Esophagus squamous epithelium (tissue), 5 donors: Measurements from ENCODE around the gene CPS1. TPM values are rescaled to one million over a fixed set of nuclear protein-coding genes. Genes with fewer than 3 reads are reported as not detected.

Experiments
- DNase-seq: peaks from one replicate; lab custom pipeline; 2025; lab: John Stamatoyannopoulos, UW
- H3K27ac ChIP-seq, 4 donors: fragments of 200-600 bp; sonication (generic); one replicate each; pipeline ENCODE4 v1.5.1; 2016 to 2019; ENCODE audit warnings: mild to moderate bottlenecking in 1 of 4
- H3K27me3 ChIP-seq, 4 donors: fragments of 200-600 bp; sonication (generic); 1 replicate in 3 of 4; 2 replicates in 1 of 4; pipeline versions ENCODE4 v1.5.1 to v1.6.0; 2017 to 2021; ENCODE audit warnings: antibody characterized with exemption in 1 of 4
- H3K36me3 ChIP-seq, 3 donors: fragments of 200-600 bp; sonication (generic); one replicate each; pipeline ENCODE4 v1.5.1; 2016 to 2019
- H3K4me1 ChIP-seq, 3 donors: fragments of 200-600 bp; sonication (generic); one replicate each; pipeline ENCODE4 v1.5.1; 2017 to 2019
- H3K4me3 ChIP-seq, 4 donors: fragments of 200-600 bp; sonication (generic); 1 replicate in 3 of 4; 2 replicates in 1 of 4; pipeline ENCODE4 v1.5.1; 2016 to 2019; ENCODE audit warnings: mild to moderate bottlenecking in 2 of 4, moderate library complexity in 1 of 4
- H3K9me3 ChIP-seq, 3 donors: fragments of 200-600 bp; sonication (generic); one replicate each; pipeline ENCODE4 v1.5.1; 2016 to 2019
- POLR2A ChIP-seq, 4 donors: fragments of 450-650 bp; IDR thresholded peaks; one replicate each; pipeline ENCODE4 v1.6.1; 2017; ENCODE audit warnings: antibody characterized with exemption in 4 of 4, mild to moderate bottlenecking in 4 of 4, moderate library complexity in 3 of 4
- WGBS, 2 donors: methylation state at CpG; one replicate each; pipeline ENCODE4 v1.1.5; 2018; 5-methylcytosine and 5-hydroxymethylcytosine counted together
- intact Hi-C: fragments of 100-400 bp; cut with DNase I; formaldehyde crosslinking; loops from one replicate; pipeline ENCODE4 v1.15.0; 2022
- total RNA-seq, 4 donors: library from RNA; depleted of rRNA; stranded (reverse); fragments of >200 nt; gene quantifications; one replicate each; pipeline ENCODE4 v1.1.0, GENCODE V29; 2016
- TF ChIP-seq, protein P1 (sequence below), 6 experiments: fragments of 450-650 bp in 4 of 6; fragments of 200-600 bp in 2 of 6; sonication (generic) in 2 of 6; IDR thresholded peaks; one replicate each; pipeline ENCODE4 v1.5.1; 2016 to 2019; ENCODE audit warnings: antibody characterized with exemption in 6 of 6, mild to moderate bottlenecking in 4 of 6, moderate library complexity in 4 of 6
- donor health status: DM: yes; HTN: yes; CAD: no.

The CPS1 gene
- total RNA-seq, 4 donors from 2014 or later: 2.2 to 8.9 (median 4.3) TPM

DNA sequence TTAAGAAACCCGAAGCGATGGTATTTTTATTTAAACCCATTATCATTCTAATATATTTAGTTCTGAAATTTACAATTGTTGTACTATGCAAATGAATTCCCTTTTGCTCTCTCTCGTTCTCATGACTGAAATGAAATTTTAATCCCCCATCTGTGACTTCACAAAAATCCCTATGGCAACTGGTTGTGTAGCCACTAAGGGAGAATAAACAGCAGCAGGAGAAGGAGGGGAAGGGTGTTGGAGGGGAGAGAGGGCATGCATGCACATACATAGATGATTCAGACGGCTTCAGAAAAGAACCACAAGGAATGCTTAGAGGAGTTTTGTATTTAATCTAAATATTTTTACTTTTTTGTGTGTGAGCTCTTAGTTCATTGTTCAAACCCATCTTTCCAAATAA, 36.8 kb downstream of the CPS1 start:
- DNase-seq: no peak
- H3K4me3 ChIP-seq: no peak overlapping the region
- no peaks in the 10 kb centered on the region for H3K27me3 ChIP-seq
- H3K36me3 ChIP-seq: no peaks in the 10 kb centered on the region
- no peak overlapping the region for H3K27ac ChIP-seq
- no peaks in the 10 kb centered on the region for H3K9me3 ChIP-seq
- no peak for TF ChIP-seq POLR2A (IDR thresholded peaks at IDR 0.05)
- H3K4me1 ChIP-seq: no peaks in the 10 kb centered on the region
- intact Hi-C loops: no loop called here
- WGBS, 2 donors: 59 to 73% methylated on average over 4 of the region's 4 CpGs

DNA sequence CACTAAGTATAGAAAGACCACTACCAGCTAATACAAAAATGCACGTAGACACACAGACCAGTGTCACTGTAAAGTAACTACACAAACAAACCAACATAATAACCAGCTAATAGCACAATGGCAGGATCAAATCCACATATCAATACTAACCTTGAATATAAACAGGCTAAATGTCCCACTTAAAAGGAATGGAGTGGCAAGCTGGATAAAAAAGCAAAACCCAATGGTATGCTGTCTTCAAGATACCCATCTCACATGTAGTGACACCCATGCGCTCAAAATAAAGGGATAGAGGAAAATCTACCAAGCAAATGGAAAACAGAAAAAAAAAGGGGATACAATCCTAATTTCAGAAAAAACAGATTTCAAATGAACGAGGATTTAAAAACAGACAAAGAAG, 41.8 kb downstream of the CPS1 start:
- intact Hi-C loops: no loop called here
- H3K27ac ChIP-seq: no peak overlapping the region

DNA sequence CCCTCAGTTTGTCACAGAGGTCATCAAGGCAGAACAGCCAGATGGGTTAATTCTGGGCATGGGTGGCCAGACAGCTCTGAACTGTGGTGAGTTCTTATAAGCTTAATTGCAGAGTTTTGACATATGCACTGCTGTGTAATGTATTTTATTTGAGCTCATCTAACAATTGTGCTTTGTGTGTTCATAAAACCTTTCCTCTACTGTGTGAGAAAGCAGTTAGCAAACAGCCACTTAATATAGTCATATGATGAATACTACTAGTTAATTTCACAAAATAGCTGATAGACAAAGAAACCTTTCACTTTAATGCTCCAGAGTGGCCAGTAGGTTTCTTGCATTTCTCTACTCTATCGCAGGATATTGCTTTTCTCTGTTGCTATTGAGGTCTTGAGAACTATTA, 43.1 kb downstream of the CPS1 start:
- Histone ChIP-seq H3K4me3 (no peak overlapping the region), H3K27ac (no peak overlapping the region), H3K9me3 (no peaks in the 10 kb centered on the region), H3K36me3 (no peaks in the 10 kb centered on the region), H3K4me1 (no peaks in the 10 kb centered on the region), H3K27me3 (no peaks in the 10 kb centered on the region)
- no peak for DNase-seq
- intact Hi-C loops: no loop called here
- 56 to 83% methylated on average over 1 of the region's 1 CpG for WGBS, 2 donors
- TF ChIP-seq POLR2A (IDR thresholded peaks at IDR 0.05): no peak
- TF ChIP-seq, protein P1, sequence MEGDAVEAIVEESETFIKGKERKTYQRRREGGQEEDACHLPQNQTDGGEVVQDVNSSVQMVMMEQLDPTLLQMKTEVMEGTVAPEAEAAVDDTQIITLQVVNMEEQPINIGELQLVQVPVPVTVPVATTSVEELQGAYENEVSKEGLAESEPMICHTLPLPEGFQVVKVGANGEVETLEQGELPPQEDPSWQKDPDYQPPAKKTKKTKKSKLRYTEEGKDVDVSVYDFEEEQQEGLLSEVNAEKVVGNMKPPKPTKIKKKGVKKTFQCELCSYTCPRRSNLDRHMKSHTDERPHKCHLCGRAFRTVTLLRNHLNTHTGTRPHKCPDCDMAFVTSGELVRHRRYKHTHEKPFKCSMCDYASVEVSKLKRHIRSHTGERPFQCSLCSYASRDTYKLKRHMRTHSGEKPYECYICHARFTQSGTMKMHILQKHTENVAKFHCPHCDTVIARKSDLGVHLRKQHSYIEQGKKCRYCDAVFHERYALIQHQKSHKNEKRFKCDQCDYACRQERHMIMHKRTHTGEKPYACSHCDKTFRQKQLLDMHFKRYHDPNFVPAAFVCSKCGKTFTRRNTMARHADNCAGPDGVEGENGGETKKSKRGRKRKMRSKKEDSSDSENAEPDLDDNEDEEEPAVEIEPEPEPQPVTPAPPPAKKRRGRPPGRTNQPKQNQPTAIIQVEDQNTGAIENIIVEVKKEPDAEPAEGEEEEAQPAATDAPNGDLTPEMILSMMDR (IDR thresholded peaks at IDR 0.05): no peak

More for the DNA sequence above, 41.8 kb downstream of the CPS1 start:
- Histone ChIP-seq H3K27me3 (no peaks in the 10 kb centered on the region), H3K9me3 (no peaks in the 10 kb centered on the region), H3K4me1 (no peaks in the 10 kb centered on the region), H3K36me3 (no peaks in the 10 kb centered on the region), H3K4me3 (no peak overlapping the region)
- no peak for DNase-seq
- TF ChIP-seq POLR2A (IDR thresholded peaks at IDR 0.05): no peak
- TF ChIP-seq, protein P1 (IDR thresholded peaks at IDR 0.05): no peak
- WGBS, 2 donors: 88 to 92% methylated on average over 3 of the region's 3 CpGs

DNA sequence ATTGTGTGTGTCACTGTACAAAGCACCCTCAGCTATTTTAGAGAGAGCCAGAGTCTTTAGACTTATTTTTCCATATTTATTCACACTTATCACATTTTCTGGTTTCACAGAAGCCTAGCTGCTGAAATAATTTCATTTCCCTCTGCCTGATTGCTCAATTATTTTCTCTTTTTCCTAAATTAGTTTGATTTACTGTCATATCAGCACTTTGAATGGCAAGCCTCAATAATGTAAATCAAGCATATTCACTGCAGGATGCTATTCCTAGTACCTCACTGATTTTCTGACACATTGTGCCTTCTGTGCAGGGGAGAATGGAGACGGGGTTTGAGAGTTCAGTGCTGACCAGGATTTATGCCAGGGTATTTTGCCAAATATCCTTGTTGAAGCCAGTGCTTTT, 48.3 kb downstream of the CPS1 start:
- H3K4me1 ChIP-seq: no peaks in the 10 kb centered on the region
- WGBS, 2 donors: 79 to 82% methylated on average over 1 of the region's 1 CpG
- intact Hi-C loops: no loop called here
- H3K27me3 ChIP-seq: no peaks in the 10 kb centered on the region
- DNase-seq: no peak
- no peak overlapping the region for H3K27ac ChIP-seq
- H3K9me3 ChIP-seq: no peaks in the 10 kb centered on the region
- TF ChIP-seq, protein P1 (IDR thresholded peaks at IDR 0.05): no peak
- no peak for TF ChIP-seq POLR2A (IDR thresholded peaks at IDR 0.05)
- H3K4me3 ChIP-seq: no peak overlapping the region
- no peaks in the 10 kb centered on the region for H3K36me3 ChIP-seq

DNA sequence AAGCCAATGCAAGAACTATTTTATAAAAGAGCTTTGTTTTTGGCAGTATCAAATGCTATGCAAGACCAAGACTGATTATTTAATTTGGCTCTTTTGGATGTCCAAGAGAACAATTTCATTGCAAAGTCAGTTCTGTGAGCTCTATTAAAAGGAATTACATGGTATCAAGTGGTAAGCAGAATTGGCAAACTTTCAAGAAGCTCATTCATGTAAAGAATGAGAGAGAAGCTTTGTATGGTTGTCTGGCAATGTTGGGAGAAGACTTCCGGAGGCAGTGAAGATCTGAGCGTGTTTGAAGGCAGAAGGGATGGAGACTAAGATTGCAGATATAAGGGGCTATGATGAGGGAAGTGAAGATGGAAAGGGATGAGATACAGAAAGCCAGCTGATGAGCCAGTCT, 49.6 kb downstream of the CPS1 start:
- no peaks in the 10 kb centered on the region for H3K9me3 ChIP-seq
- H3K36me3 ChIP-seq: no peaks in the 10 kb centered on the region
- intact Hi-C loops: no loop called here
- no peaks in the 10 kb centered on the region for H3K27me3 ChIP-seq
- DNase-seq: no peak
- H3K4me1 ChIP-seq: no peaks in the 10 kb centered on the region
- no peak overlapping the region for H3K27ac ChIP-seq
- WGBS, 2 donors: 71 to 74% methylated on average over 2 of the region's 2 CpGs
- TF ChIP-seq, protein P1 (IDR thresholded peaks at IDR 0.05): no peak
- H3K4me3 ChIP-seq: no peak overlapping the region

DNA sequence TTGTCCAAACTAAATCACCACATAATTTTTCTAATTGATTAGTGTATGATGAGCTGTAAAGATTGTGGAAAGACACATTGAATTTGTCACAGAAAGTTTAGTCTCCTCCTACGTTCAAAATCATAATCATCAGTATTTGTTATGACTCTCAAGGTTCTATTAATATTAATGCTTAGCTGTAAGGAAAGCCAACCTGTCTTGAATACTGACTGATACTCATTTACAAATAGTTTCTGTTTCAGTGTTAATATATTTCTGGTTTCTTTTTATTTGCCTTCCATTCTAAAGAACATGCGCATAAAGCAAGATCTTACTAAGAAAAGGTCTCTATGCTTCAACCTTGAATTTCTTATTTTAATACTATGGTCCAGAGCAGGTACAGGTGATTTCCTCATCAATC, 55.1 kb downstream of the CPS1 start:
- WGBS, 2 donors: 65 to 69% methylated on average over 2 of the region's 2 CpGs

More for the DNA sequence above, 55.1 kb downstream of the CPS1 start:
- intact Hi-C loops: no loop called here
- H3K27me3 ChIP-seq: no peaks in the 10 kb centered on the region
- DNase-seq: no peak
- no peak overlapping the region for H3K4me3 ChIP-seq
- no peaks in the 10 kb centered on the region for H3K9me3 ChIP-seq
- H3K4me1 ChIP-seq: no peaks in the 10 kb centered on the region
- TF ChIP-seq POLR2A (IDR thresholded peaks at IDR 0.05): no peak
- TF ChIP-seq, protein P1 (IDR thresholded peaks at IDR 0.05): no peak
- H3K27ac ChIP-seq: no peak overlapping the region
- H3K36me3 ChIP-seq: no peaks in the 10 kb centered on the region
